NCI-H510A treated with DMSO at 0.1 percent for 48 hours (cell line): ENCODE data around the gene PCDHGB1.
"Not testable (repeated sequence)": the region's sequence is repeated elsewhere in the genome, so short reads cannot be mapped to it uniquely, and the experiment has no call there.

Source experiments
- DNase-seq: peaks from one replicate; lab custom pipeline; 2025; lab: John Stamatoyannopoulos, UW

Gene PCDHGB1

DNA sequence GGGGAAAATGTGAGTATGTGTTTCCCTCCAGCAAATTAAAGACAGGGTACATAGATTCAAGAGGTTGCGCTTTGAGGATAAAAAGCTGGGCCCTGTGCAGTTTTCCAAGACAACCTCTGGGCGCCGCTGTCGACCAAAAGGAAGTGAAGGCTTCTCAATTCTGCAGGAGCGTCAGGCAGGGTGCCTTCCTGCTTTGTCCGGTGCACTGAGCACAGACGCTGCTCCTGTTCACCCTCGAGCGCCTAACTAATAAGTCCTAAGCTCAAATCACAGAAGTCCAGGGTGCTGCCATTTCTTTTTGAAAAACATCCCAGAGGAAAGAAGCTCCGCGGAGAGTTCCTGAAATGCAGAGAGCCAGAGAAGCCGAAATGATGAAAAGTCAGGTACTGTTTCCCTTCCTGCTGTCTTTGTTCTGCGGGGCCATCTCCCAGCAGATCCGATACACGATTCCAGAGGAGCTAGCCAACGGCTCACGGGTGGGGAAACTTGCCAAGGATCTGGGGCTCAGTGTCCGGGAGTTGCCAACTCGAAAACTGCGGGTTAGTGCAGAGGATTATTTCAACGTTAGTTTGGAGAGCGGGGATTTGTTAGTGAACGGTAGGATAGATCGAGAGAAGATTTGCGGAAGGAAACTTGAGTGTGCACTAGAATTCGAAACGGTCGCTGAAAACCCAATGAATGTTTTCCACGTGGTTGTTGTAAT, at the start of gene PCDHGB1:
Gene PCDHGB1, plus strand, starts transcription at position 183 of the 703 bp plus-strand sequence. Its CDS starts 162 bp downstream, at position 345.
- no peak for DNase-seq

- no peak for DNase-seq
These were observed 46.1 kb upstream of the PCDHGB1 start, which contains the start of gene SLC25A2 for GRCh38 chr5:141303756-141304155. Gene SLC25A2, minus strand, starts transcription at chr5:141304049. Its CDS starts 184 bp downstream, at chr5:141303865.

GRCh38 chr5:141306630-141307029, 43.3 kb upstream of the PCDHGB1 start:
- no peak for DNase-seq

DNA sequence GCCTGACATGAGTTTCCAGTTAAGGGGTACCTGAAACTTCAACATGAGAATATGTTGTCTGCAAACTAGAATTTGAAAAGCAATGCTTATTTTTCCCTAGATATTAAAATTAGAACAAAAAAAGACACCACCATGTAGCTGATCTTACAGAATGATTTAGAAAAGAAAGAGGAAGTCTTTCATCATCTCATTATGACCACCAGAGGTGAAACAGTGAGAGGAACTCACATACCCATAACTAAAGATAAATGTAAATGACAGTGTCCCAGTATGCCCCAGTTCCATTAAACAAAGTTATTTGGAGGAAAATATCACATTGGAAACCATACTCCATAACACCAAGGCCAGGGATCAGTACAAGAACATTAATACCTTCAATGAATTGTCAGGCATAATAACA, 36.2 kb upstream of the PCDHGB1 start:
- no peak for DNase-seq

- DNase-seq = not testable (repeated sequence)
These were observed 32.9 kb upstream of the PCDHGB1 start for GRCh38 chr5:141316963-141317362.

- no peak for DNase-seq
These were observed 30.7 kb upstream of the PCDHGB1 start for GRCh38 chr5:141319202-141319601.

DNA sequence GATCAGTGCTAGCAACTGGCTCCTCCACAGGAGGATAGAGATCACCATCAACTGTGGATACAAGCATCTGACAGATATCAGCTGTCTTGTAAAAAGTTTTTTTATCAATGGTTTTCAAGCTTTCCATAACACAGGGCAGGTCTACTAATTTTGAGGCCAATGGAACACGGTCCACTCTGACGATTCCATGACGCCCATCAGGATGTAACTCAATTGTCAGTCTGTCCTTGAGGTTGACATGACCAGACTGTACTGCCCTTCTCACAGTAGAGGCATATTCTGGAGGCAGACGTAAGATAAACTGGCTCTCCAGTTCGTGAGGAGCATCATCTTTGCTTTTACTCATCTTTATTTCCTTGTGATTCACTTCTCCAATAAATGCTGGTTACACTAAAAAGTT, 30.2 kb upstream of the PCDHGB1 start:
- no peak for DNase-seq

- DNase-seq = peak; percentile 59
These were observed 29.4 kb upstream of the PCDHGB1 start, which contains the start of gene TAF7 for GRCh38 chr5:141320225-141321169. Gene TAF7, minus strand, starts transcription at chr5:141320784. Its CDS starts 740 bp downstream, at chr5:141320044.

- DNase-seq = no peak
These were observed 27.6 kb upstream of the PCDHGB1 start for GRCh38 chr5:141322261-141322660.

DNA sequence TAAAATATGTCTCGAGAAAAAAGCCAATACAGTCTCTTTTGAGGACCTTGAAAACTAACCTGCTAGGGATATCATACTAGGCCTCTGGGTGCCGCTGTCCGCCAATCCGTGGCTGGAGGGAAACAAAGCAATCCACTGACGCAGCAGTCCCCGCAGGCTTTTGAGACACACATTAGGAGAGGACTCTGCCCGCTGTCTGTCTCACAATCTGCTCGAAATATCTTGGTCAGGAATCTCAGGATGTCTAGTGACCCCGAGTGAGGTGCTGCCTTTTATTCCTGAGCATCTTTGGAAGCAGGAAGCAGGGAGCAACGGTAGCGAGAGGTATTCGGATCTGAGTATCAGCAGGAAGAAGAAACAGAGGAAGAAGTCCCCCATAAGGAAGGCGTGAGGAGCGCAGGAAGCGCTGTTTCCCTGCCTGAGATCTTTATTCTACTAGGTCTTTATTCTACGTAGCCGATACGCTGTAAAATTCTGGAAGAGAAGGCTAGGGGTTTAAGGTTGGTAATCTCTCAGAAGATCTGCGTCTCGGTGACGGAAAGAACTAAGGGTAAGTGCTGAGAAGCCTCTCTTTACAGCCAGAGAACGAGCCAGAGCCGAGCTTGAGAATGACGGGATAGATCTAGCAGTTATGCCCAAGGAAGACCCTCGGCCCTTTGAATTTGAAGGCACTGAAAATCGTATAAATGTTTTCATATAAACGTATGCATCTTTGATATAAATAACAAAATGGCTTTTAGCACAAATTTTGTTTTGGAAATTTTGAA, 23.6 kb upstream of the PCDHGB1 start:
- DNase-seq = no peak

DNA sequence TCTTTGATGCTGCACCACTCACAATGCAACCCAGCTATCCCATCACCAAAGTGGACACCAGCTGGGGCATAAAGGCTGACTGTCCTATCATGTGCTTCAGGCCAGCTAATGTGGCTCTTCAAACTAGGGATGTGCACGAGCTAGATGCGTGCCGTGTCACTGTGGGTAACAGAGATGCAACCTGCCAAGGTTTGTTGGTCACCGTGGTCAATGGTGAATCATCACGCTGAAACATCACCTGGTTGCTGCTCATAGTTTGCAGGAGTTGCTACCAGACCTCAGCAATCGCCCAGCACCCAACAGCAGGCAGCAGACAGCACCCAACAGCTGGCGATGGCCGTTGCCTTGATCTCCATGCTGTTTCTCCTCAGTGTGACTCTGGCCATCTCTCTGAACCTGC, 21.7 kb upstream of the PCDHGB1 start:
- DNase-seq = no peak

- DNase-seq = peak; percentile 32
These were observed 19.4 kb upstream of the PCDHGB1 start, which contains the start of gene PCDHGA1 for GRCh38 chr5:141330299-141331080. Gene PCDHGA1, plus strand, starts transcription at chr5:141330514.

- not testable (repeated sequence) for DNase-seq
These were observed 17.3 kb upstream of the PCDHGB1 start for GRCh38 chr5:141332571-141332970.

- DNase-seq = no peak
These were observed 11.2 kb upstream of the PCDHGB1 start, which contains the start of gene PCDHGA2 for GRCh38 chr5:141338538-141339306. Gene PCDHGA2, plus strand, starts transcription at chr5:141338760.

- not testable (repeated sequence) for DNase-seq
These were observed 9.0 kb upstream of the PCDHGB1 start for GRCh38 chr5:141340781-141341354.

- DNase-seq = no peak
These were observed 7.1 kb upstream of the PCDHGB1 start for GRCh38 chr5:141342773-141343172.

DNA sequence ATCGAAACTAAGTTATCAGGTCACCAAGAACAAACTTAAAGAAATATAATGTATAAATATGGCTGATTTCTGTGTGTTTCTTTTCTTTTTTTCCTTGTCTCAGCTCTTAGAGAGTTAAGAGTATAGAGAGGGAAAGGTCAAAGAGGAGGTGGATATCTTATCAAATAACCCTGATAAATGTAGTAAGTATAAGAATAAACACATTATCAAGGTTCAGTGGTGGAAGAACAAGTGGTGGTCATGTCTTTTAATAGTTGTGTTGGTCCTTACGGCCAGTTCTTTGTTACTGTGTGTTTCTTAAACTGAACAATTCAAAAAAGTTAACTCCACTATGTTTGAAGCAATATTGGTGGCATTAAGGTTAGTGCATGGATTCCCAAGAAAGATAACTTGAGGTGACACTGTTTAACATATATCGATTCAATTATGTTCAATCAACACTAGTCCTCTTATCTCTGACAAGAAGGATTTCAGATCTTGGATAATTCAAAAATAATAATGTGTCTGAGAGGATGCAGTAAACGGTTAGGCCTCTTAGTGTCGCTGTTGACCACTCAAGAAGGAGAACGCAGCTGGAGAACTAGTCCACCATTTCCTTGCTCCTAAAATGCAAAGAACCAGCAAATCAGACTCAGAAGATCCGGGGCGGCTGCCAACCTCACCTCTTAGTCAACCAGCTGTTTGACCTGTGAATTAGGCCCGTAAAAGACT, 6.5 kb upstream of the PCDHGB1 start, which contains the start of gene PCDHGA3:
Gene PCDHGA3, plus strand, starts transcription at position 588 of the 711 bp plus-strand sequence. CDS start 205 bp downstream, outside the sequence.
- DNase-seq = peak; percentile 77

DNA sequence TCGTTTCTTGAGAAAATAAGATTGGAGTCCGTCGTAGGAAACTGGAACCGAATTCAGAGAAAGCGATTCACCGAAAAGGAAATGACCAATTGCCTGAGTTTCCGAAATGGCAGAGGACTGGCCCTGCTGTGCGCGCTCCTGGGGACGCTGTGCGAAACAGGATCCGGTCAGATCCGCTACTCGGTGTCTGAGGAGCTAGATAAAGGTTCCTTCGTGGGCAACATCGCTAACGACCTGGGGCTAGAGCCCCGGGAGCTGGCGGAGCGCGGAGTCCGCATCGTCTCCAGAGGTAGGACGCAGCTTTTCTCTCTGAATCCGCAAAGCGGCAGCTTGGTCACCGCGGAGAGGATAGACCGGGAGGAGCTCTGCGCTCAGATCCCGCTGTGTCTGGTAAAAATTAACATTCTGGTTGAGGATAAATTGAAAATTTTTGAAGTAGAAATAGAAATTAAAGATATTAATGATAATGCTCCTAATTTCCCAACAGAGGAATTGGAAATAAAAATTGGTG, 5.9 kb upstream of the PCDHGB1 start:
- DNase-seq = peak; percentile 77

GRCh38 chr5:141345327-141345726, 4.6 kb upstream of the PCDHGB1 start:
- DNase-seq = no peak
